Measurements from ENCODE around the gene APOL2.

APOL2 gene

GRCh38 chr22:36183446-36183845 is 55.9 kb downstream of the APOL2 start:
- Histone ChIP-seq H3K79me2 (no peaks in the 10 kb centered on the region), H3K27me3 (ENCODE audit: control insufficient read depth, insufficient read depth, low read length) (no peaks in the 10 kb centered on the region), H3K9me3 (ENCODE audit: control insufficient read depth, low read length) (no peaks in the 10 kb centered on the region), H3K4me2 (ENCODE audit: low read length) (no peak overlapping the region), H3K4me3 (ENCODE audit: low read depth, low read length) (no peak overlapping the region), H3K27ac (no peak overlapping the region), H3K36me3 (ENCODE audit: control insufficient read depth, insufficient read depth, low read length) (no peaks in the 10 kb centered on the region), H2AFZ (no peak overlapping the region), H3K9ac (no peak overlapping the region), H3K4me1 (peaks cover 5% of the 10 kb centered on the region)
- TF ChIP-seq CTCF (IDR thresholded peaks at IDR 0.05) = no peak

GRCh38 chr22:36182857-36183256 is 56.5 kb downstream of the APOL2 start:
- no peak overlapping the region for H3K9ac ChIP-seq
- no peak overlapping the region for H3K4me2 ChIP-seq (ENCODE audit: low read length)
- H3K4me3 ChIP-seq (ENCODE audit: low read depth, low read length) = no peak overlapping the region
- no peak overlapping the region for H2AFZ ChIP-seq
- no peaks in the 10 kb centered on the region for H3K27me3 ChIP-seq (ENCODE audit: control insufficient read depth, insufficient read depth, low read length)
- peaks cover 5% of the 10 kb centered on the region for H3K4me1 ChIP-seq
- H3K36me3 ChIP-seq (ENCODE audit: control insufficient read depth, insufficient read depth, low read length) = no peaks in the 10 kb centered on the region
- no peaks in the 10 kb centered on the region for H3K9me3 ChIP-seq (ENCODE audit: control insufficient read depth, low read length)
- no peaks in the 10 kb centered on the region for H3K79me2 ChIP-seq
- no peak for TF ChIP-seq CTCF (IDR thresholded peaks at IDR 0.05)
- H3K27ac ChIP-seq = no peak overlapping the region

- Histone ChIP-seq H3K4me2 (ENCODE audit: low read length) (peak overlapping the region; percentile 27), H3K27me3 (ENCODE audit: control insufficient read depth, insufficient read depth, low read length) (no peaks in the 10 kb centered on the region), H3K79me2 (no peaks in the 10 kb centered on the region), H3K4me3 (ENCODE audit: low read depth, low read length) (no peak overlapping the region), H3K36me3 (ENCODE audit: control insufficient read depth, insufficient read depth, low read length) (no peaks in the 10 kb centered on the region), H3K9ac (no peak overlapping the region), H3K27ac (no peak overlapping the region), H3K9me3 (ENCODE audit: control insufficient read depth, low read length) (no peaks in the 10 kb centered on the region), H2AFZ (peak overlapping the region; percentile 58), H3K4me1 (peaks cover 5% of the 10 kb centered on the region)
- no peak for TF ChIP-seq CTCF (IDR thresholded peaks at IDR 0.05)
Observed at GRCh38 chr22:36182056-36182455, 57.3 kb downstream of the APOL2 start.

GRCh38 chr22:36180928-36181327 is 58.4 kb downstream of the APOL2 start:
- Histone ChIP-seq H2AFZ (no peak overlapping the region), H3K27ac (no peak overlapping the region), H3K36me3 (ENCODE audit: control insufficient read depth, insufficient read depth, low read length) (no peaks in the 10 kb centered on the region), H3K9me3 (ENCODE audit: control insufficient read depth, low read length) (no peaks in the 10 kb centered on the region), H3K4me1 (peaks cover 2% of the 10 kb centered on the region), H3K4me3 (ENCODE audit: low read depth, low read length) (no peak overlapping the region), H3K9ac (no peak overlapping the region), H3K27me3 (ENCODE audit: control insufficient read depth, insufficient read depth, low read length) (no peaks in the 10 kb centered on the region), H3K4me2 (ENCODE audit: low read length) (no peak overlapping the region), H3K79me2 (no peaks in the 10 kb centered on the region)
- TF ChIP-seq CTCF (IDR thresholded peaks at IDR 0.05) = no peak

DNA sequence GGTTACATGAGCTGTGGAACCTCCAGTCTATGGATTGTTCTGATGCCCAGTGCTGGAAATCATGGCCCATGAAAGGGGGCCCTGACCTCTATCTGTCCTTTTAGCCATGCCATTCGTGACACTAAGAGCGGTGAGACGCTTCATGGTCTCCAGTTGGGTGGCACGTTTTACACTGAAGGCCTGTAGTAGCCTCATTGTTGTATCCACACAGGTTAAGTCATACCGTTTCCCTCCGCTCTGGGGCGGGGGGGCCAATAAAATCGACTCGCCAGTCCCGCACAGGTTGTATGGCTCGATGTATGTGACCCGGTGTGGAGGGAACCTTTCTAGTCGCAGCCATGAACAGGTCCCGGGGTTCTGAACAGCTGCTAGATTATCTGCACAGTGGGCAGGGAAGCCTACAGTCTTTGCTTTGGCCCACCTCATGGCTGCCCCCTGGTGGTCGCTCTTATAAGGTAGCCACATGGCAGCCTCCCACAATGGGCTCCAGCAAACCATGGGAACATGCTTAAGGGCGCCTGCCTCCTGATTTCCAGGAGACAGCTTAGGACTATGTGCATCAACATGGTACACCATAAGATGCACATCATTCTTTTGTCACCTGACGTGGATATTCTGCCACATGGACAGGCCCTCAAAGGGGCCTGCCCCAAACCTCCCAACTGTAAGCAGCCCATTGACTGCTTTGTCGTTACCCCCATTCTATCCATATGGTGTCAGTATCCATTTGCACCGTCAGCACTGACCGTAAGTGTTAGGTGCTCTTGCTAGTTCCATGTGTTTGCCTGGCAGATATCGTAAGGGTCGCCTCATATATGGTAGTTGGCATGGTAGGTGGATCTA is 59.1 kb downstream of the APOL2 start:
- Histone ChIP-seq H3K9ac (no peak overlapping the region), H3K36me3 (ENCODE audit: control insufficient read depth, insufficient read depth, low read length) (no peaks in the 10 kb centered on the region), H3K27ac (no peak overlapping the region), H3K9me3 (ENCODE audit: control insufficient read depth, low read length) (no peaks in the 10 kb centered on the region), H3K4me1 (no peaks in the 10 kb centered on the region), H3K4me2 (ENCODE audit: low read length) (no peak overlapping the region), H3K79me2 (no peaks in the 10 kb centered on the region), H3K4me3 (ENCODE audit: low read depth, low read length) (no peak overlapping the region), H3K27me3 (ENCODE audit: control insufficient read depth, insufficient read depth, low read length) (no peaks in the 10 kb centered on the region), H2AFZ (no peak overlapping the region)
- TF ChIP-seq CTCF (IDR thresholded peaks at IDR 0.05) = peak; percentile 66

Measured in parathyroid adenoma (tissue), 2 donors.